ENCODE data around the gene PLXNA1. TPM values are rescaled to one million over a fixed set of nuclear protein-coding genes. Genes with fewer than 3 reads are reported as not detected.

PLXNA1 gene
- total RNA-seq, 1 donor from 2014 or later: 209 TPM

DNA sequence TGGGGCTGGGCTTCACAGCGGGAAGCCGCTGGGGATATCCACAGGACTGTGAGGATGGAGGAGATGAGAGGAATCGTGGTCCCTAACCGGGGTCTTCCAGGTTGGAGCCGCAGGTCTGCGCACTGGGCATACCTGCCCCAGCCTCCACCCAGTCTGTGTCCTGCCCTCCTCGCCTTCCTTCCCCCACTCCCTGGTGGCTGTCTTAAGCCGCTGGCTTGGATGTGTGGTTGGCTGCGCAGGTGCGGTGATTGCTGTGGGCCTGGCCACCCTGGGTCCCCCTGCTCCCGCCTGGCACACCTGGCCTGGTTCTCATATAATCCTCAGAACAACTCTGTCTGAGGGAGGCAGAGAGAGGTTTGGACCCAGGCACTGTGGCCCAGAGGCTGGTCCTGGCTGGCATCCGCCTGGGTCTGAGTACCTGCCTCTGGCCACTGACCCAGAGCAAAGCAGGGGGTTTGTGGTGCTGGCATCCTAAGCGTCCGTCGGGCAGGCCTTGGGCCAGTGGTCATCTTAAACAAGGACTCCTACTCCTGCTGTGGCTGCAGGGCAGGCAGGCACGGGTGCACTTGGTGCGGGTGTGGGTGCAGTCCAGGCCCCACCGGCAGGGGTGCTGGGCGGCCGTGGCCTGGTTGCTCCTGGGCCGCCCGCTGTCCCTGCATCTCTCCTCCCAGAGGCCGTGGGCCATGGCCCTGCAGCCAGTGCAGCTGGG lies 18.7 kb downstream of the PLXNA1 start:
- peak; percentile 10 for DNase-seq (ENCODE audit: low read depth)

DNA sequence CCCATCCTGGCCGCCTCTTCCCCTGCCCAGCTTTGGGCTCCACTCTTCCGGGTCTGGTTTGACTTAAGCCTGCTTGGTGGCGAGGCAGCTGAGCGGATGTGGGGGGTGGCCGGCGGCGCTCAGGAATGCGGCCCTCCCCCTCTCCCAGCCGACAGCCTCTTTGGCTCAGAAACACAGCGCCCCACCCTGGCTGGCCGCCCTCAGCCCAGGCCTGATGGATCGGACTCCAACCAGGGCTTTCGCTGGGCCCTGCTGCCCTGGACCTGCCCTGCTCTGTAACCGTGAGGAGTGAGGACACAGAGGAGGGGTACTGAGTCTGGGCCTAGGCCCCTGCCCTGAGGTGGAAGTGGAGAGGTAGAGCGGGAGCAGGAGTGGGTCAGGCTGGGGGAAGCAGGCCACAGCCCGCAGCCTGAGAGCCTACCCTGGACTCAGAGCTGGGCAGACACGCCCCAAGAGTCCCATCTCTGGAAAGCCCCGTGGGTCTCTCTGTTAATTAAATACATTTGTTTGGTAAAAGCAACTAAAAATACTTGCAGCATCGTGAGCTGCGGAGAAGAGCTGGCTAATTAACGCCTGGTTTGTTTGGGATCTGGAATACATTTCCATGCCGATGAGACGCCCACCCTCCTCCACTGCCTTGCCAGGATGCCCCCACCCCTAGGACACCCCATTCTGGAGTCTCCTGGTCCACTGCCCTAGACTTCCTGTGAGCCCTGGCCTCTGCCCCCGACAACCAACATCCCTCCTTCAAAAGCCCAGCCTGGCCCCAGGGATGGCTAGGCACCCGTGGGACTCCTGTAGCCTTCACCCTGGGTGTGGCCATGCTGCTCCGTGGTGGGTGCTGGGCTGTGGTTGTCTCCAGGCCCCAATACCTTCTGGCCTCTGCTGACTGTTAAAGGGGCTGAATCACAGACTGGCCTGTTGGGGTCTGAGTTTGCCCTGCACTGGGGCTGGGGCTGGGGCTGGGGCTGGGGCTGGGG lies 19.6 kb downstream of the PLXNA1 start:
- peak; percentile 98 for DNase-seq (ENCODE audit: low read depth)

DNA sequence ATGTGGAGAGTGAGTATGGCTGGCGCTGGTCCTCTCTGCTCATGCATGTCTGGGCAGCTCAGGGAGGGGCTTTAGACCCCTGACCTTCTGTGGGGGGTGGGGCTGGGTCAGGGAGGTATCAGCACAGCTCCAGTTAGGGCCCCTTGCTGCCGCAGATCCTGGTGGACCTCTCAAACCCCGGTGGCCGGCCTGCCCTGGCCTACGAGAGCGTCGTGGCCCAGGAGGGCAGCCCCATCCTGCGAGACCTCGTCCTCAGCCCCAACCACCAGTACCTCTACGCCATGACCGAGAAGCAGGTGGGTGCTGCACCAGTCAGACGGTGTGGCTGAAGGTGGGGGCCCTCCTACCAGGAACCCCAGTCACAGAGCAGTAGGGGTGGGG lies 20.2 kb downstream of the PLXNA1 start:
- DNase-seq (ENCODE audit: low read depth): no peak

DNA sequence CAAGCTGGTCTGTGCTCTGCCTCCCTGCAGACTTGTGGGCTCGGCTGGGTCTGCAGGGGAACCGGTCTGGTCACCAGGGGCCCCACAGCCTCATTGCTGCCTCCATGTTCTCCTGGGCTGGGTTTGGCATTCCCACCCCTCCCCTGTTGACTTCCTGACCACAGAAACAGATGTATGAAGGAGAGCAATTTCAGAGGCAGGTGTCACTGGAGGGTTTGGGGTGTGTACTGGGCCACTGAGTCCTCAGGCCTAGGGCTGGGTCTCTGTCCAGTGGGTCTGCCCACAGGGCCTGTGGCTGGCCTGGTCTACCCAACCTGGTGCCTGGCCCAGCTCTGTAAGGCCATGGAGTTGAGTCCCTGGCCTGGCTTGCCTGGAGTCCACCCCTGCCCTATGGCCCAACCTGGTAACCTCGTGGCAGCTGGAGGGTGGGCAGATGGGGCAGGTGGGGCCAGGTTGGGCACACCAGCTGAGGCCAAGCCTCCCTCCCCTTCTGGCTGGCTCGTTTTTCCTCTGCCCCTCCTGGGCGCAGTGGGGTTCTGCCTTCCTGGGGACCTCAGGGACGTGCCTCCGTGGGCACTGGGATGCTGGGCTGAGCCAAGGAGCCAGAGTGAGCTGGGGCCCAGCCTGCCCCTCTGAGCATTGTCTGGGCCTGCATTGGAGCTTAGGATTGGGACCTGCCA lies 20.8 kb downstream of the PLXNA1 start:
- peak; percentile 95 for DNase-seq (ENCODE audit: low read depth)

DNA sequence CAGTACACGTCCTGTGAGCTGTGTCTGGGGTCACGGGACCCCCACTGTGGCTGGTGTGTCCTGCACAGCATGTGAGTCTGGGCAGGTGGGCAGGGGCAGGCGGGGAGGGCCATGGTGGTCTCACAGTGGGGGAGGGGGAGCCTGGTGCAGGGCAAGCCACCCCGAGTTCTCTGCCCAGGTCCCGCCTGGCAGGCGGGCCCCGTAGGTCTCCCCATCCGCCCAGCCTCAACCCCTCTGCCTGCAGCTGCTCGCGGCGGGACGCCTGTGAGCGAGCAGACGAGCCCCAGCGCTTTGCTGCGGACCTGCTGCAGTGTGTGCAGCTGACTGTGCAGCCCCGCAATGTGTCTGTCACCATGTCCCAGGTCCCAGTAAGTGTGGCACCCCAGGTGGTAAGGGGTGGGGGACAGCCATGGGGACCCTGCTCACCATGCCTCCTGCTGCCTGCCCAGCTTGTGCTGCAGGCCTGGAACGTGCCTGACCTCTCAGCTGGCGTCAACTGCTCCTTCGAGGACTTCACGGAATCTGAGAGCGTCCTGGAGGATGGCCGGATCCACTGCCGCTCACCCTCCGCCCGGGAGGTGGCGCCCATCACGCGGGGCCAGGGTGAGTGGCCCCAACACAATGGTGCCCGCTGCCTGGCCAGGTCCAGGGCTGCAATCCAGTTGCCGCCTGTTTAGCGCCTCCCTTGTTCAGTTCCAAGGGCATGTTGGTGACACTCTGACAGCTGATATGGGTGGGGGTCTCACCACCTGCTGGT lies 21.9 kb downstream of the PLXNA1 start:
- peak; percentile 29 for DNase-seq (ENCODE audit: low read depth)

DNA sequence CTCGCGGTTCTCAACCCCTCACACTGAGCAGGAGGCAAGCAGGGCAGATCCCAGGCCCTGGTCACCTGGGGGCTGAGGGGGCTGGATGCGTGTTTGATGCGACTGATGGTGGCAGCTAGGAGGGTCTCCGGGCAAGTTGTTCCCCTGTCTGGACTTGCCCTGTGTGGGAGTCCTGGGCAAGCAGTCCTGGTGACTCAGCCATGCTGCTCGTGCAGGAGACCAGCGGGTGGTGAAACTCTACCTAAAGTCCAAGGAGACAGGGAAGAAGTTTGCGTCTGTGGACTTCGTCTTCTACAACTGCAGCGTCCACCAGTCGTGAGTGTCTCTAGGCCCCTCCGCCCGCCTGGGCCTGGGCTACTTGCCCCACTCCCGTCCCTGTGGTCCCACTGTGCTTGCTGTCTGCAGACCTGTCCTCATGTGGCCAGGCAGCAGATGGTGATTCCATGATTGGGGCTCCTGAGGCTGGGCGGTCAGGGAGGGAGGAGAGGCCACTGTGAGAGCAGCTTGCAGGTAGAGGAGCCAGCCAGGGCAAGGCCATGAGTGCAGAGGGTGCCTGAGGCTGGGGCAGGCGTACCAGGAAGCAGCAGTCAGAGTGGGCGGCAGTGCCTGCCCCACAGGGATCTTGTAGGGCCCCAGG lies 23.1 kb downstream of the PLXNA1 start:
- DNase-seq (ENCODE audit: low read depth): peak; percentile 28

DNA sequence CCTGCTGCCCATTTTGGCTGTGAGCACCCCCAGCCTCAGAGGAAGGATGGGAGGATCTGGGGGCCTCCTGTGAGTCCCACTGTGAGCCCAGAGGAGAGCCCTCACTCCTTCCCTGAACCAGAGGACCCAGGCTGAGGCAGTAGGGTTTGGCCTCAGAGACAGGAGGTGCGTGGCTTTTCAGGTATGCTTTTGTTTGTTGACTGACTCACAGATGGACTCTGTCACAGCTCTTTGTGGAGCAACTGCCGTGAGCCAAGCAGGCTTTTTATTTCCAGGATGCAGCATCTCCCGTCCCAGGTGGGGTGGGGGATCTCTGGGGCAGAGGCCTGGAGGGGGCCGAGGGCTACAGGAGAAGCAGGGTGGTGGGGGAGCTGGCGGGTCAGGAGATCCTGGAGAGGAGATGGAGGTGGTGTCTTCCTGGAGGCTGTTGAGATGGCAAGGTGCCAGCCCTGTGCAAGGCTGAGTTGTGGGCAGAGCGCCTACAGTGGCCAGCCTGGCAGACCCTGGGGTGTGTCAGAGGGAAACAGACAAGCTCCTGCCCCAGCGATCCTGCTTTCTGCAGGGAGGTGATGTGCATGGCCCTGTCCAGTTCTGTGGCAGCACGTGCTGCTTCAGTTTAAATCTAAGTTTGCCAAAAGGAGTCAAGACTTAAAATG lies 24.0 kb downstream of the PLXNA1 start:
- DNase-seq (ENCODE audit: low read depth): peak; percentile 59

DNA sequence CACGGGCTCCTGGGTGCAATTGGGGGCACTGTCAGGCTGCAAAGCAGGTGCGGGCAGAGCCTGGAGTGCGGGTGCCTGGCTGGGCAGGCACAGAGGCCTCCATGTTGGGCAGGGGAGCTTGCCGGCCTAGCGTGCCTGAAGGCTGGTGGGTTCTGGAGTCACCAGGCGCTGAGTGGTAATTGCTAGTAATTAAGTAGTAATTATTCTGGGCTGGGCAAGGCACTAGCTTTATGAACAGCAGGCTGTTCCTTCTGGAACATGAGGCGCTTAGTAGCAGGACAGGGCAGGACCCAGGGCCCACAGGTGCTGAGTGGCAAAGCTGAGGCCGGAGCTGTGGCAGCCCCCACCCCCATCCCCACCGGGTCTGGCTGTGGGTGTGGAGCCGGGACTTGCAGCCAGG lies 25.3 kb downstream of the PLXNA1 start:
- no peak for DNase-seq (ENCODE audit: low read depth)

DNA sequence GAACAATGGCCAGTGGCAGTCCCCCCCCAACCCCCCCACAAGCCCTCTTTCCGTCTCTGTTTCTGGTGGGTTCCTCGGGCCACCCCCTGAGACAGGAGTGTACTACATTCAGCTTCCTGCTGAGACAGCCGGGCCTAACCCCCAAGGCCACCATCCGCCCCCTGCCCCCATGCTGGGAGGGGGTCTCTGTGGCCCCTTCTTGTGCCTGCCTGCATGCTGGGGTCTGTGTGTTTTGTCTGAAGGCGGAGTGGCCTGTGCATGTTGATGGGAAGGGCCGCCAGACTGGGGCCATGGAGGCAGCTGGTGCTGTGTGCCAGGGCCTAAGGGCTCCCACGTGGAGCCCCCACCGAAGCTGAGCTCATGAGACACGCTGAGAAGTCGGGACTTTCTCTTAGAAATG lies 26.6 kb downstream of the PLXNA1 start:
- DNase-seq (ENCODE audit: low read depth): no peak

DNA sequence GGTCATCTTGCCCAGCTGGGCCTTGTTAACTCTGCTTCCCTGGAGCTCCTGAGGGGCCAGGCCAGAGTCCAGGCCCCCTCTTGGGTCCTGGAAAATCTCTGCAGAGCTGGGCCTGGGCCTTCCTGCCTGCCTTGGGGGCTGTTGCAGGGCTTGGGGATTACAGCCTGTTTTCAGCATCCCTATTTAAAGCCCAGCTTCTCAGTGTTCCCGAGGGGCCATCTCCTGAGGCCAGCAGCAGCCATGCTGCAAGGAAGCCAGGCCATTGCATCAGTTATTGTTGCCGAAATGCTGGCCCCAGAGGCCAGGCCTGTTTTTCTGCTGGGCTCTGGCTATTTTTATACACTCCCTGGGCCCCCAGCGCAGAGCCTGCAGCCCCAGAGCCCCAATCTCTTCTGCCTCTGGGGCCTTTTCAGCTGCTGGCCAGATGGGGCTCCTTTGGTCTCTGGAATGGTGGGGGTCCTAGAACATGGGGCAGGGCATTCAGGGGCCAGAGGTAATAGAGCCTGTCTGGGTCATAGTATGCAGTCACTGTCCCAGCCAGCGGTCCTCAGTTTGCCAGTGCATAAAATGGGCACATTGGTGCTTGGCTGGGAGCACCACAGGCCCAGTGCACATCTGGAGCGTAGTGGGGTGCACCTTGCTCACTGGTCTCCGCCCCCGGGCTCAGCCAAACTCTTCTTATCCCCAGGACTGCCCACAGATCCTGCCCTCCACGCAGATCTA lies 28.5 kb downstream of the PLXNA1 start:
- DNase-seq (ENCODE audit: low read depth): peak; percentile 24

DNA sequence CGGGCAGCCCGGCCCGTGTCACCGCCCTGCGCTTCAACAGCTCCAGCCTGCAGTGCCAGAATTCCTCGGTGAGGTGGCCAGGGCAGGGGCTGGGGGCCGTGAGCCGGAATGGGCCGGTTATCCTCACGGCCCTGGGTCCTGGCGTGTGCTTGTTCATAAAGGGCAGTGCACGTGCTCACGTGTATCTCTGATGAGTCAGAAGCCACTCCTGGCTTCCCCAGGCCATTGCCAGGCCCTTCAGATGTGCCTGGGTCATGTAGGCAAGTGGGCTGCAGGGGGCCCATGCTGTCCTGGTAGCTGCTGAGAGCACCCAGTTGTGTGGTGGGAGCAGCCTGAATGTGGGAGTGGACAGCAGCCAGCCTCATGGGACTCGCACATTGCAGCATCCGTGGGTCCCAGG lies 29.2 kb downstream of the PLXNA1 start:
- no peak for DNase-seq (ENCODE audit: low read depth)

DNA sequence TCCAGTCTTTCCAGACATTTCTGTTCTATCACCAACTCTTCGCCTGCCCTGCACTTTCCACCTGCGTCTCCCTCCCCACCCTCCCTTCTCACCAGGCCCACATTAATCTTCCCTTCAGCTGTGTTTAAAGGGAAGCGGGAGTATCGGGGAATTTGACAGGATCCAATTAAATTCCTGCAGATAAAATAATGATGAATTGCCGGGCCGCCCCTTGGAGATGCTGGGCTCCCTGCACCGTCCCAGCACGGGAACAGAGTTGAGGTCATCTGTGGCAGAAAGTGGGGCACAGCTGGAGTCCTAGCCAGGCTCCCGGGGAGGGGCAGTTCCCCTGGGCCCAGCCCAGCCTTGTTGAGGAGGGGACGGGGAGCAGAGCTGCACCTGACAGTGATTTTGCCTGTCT lies 30.3 kb downstream of the PLXNA1 start:
- DNase-seq (ENCODE audit: low read depth): no peak

DNA sequence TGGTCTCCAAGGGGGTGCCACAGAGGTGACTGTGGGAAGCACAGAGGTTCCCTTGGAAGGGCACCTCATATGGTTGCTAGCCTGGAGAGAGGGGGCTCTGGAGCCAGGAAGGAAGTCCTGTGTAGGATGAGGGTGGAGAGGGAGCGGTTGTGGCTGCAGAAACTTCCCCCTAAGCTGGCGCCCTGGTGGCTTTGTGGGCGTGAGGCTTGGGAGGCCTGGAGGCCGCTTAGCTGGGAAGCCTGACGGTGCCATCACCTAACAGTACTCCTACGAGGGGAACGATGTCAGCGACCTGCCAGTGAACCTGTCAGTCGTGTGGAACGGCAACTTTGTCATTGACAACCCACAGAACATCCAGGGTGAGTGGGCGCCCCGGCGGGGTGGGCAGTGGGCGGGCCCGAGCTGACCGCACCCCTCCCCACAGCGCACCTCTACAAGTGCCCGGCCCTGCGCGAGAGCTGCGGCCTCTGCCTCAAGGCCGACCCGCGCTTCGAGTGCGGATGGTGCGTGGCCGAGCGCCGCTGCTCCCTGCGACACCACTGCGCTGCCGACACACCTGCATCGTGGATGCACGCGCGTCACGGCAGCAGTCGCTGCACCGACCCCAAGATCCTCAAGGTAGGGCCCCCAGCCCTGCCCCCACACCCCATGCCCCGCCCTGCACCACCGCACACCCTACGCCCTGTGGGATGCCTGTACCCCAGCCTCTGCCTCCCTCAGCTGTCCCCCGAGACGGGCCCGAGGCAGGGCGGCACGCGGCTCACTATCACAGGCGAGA lies 31.0 kb downstream of the PLXNA1 start:
- DNase-seq (ENCODE audit: low read depth): no peak

DNA sequence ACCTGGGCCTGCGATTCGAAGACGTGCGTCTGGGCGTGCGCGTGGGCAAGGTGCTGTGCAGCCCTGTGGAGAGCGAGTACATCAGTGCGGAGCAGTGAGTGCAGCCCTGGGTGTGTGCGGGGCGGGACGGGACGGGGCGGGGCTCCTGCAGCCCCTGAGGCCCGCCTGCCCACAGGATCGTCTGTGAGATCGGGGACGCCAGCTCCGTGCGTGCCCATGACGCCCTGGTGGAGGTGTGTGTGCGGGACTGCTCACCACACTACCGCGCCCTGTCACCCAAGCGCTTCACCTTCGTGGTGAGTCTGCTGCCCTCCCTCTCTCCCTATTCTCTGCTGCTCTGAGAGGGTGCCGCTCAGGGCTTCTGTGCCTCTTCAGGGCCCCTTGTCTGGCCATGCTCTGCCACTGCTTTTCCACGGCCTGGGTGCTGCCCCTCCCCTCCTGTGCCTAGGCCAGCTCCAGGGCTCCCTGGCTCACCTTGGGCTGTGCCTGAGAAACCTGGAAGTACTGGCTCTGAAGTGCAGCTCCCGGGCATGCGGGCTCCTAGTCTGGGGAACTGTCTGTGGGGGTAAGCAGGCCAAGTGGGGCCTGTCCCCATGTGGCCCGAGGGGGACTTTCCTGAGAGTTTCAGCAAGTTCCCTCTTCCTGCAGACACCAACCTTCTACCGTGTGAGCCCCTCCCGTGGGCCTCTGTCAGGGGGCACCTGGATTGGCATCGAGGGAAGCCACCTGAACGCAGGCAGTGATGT lies 31.8 kb downstream of the PLXNA1 start:
- DNase-seq (ENCODE audit: low read depth): no peak

DNA sequence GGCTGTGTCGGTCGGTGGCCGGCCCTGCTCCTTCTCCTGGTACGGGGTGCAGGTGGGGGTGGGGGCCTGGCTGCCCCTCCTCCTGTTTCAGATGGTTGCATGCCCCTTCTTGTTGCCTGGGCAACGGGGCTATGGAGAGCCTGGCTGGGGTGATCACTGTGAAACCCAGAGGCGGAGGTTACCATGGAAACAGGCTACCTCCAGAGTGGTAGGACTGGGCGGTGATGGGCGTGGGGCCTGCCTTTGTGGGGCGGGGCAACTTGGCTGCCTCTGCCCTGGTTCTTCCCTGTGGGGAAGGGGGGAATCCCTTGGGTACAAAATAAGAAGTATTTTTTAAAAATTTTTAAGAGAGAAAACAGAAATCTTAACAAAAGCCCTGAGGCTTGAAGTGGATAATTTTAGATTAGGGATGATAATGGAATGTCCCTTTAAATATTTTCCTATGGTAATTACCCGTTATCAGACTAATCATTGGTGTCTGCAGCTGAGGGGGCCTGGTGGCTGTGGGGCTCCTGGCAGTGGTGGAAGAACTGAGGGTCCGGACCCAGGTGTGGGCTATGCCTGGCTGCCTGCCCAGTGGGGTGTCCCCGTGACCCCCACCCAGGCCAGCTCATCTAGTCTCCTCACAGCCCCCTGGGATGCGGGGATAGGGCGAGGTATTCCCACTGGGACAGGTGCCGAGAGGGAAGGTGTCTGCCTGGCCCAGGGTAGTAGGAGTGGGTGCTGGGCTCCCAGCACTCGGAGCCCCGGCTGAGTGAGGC lies 32.5 kb downstream of the PLXNA1 start:
- no peak for DNase-seq (ENCODE audit: low read depth)

DNA sequence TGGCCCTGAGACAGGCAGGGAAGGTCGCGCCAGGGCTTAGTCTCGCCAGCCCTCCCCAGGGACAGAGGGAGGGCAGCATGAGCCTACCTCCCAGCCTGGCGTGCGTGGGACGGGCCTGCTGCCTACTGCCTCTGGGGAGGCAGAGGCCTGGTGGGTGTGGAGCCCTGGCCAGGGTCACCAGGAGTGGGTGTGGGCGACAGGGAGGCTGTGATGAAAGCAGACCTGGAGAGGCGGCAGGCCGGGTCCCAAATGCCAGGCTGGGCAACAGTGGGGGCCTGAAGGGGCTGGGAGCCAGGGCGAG lies 33.1 kb downstream of the PLXNA1 start:
- DNase-seq (ENCODE audit: low read depth): no peak

DNA sequence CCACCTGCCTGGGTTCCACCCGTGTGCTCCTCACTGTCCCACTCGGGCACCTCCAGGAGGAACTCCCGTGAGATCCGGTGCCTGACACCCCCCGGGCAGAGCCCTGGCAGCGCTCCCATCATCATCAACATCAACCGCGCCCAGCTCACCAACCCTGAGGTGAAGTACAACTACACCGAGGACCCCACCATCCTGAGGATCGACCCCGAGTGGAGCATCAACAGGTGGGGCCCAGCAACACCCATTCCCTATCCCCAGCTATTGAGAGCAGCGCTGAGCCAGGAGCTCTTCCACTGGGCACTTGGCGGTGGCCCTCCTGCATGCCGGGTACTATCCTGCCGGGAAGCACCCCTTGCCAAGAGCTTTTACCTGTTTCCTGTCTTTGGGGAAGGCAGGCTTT lies 33.5 kb downstream of the PLXNA1 start:
- DNase-seq (ENCODE audit: low read depth): no peak
